SU-DHL-6 (cell line): ENCODE results near the gene CHRND.

ENCODE experiments used
- H2AFZ ChIP-seq: fragments of 200-600 bp; sonication (generic); 2 replicates; pipeline ENCODE4 v1.6.1; 2014; ENCODE audit warnings: low read depth, mild to moderate bottlenecking, moderate library complexity, mixed read lengths, antibody characterized with exemption, low read length; ENCODE audit not compliant: severe bottlenecking
- H3F3A ChIP-seq: fragments of 200-600 bp; shearing (Covaris generic); 2 replicates; pipeline ENCODE4 v1.6.0; 2016; ENCODE audit warnings: antibody characterized with exemption, mild to moderate bottlenecking; ENCODE audit not compliant: insufficient read depth
- H3K27ac ChIP-seq: fragments of 200-600 bp; sonication (generic); 2 replicates; pipeline ENCODE4 v1.5.1; 2016; ENCODE audit warnings: low read depth, mild to moderate bottlenecking, low read length, moderate library complexity, mixed read lengths
- H3K27me3 ChIP-seq: fragments of 200-600 bp; sonication (generic), shearing (Covaris generic); 2 replicates; pipeline ENCODE4 v1.6.0; 2014; ENCODE audit warnings: mild to moderate bottlenecking, low read length
- H3K36me3 ChIP-seq: fragments of 200-600 bp; sonication (generic); 2 replicates; pipeline ENCODE4 v1.6.1; 2014; ENCODE audit warnings: mild to moderate bottlenecking, low read length, mixed read lengths
- H3K4me2 ChIP-seq: fragments of 300-600, 200-600 bp; shearing (Covaris generic), sonication (generic); 2 replicates; pipeline ENCODE4 v1.6.0; 2014; ENCODE audit warnings: low read length, low read depth, mild to moderate bottlenecking; ENCODE audit not compliant: poor library complexity, severe bottlenecking
- H3K4me3 ChIP-seq: fragments of 200-600 bp; sonication (generic); 2 replicates; pipeline ENCODE4 v1.5.1; 2014; ENCODE audit warnings: antibody characterized with exemption, low read length, mild to moderate bottlenecking, mixed read lengths; ENCODE audit not compliant: insufficient read depth, poor library complexity, severe bottlenecking
- H3K79me2 ChIP-seq: fragments of 200-600 bp; sonication (generic); 2 replicates; pipeline ENCODE4 v1.6.1; 2014; ENCODE audit warnings: mild to moderate bottlenecking, low read length, moderate library complexity; ENCODE audit not compliant: insufficient read depth
- H3K9ac ChIP-seq: fragments of 200-600 bp; sonication (generic); 2 replicates; pipeline ENCODE4 v1.7.0; 2014; ENCODE audit warnings: mild to moderate bottlenecking, low read length
- H3K9me2 ChIP-seq: fragments of 200-600 bp; sonication (generic); replicated peaks from 2 replicates; pipeline ENCODE4 v1.6.1; 2014; ENCODE audit warnings: low read length; ENCODE audit not compliant: insufficient read depth
- H3K9me3 ChIP-seq: fragments of 200-600 bp; sonication (generic); 2 replicates; pipeline ENCODE4 v1.6.1; 2014; ENCODE audit warnings: low read length, mixed read lengths; ENCODE audit not compliant: insufficient read depth
- H4K20me1 ChIP-seq: fragments of 200-600 bp; sonication (generic); 2 replicates; pipeline ENCODE4 v1.6.1; 2014; ENCODE audit warnings: low read depth, mild to moderate bottlenecking, antibody characterized with exemption, low read length, moderate library complexity, mixed read lengths
- EZH2phosphoT487 ChIP-seq: fragments of 200-600 bp; sonication (generic), shearing (Covaris generic); conservative IDR thresholded peaks from 2 replicates; pipeline ENCODE4 v1.6.1; 2018; ENCODE audit warnings: mild to moderate bottlenecking, antibody characterized with exemption, low read length, moderate library complexity, mixed read lengths
- TF ChIP-seq, protein P1 (sequence below): fragments of 200-600 bp; sonication (generic); IDR thresholded peaks from one replicate; pipeline ENCODE4 v1.5.1; 2017; ENCODE audit warnings: antibody characterized with exemption, mild to moderate bottlenecking, low read length, moderate library complexity; ENCODE audit not compliant: insufficient read depth, poor library complexity, severe bottlenecking

Gene CHRND

DNA sequence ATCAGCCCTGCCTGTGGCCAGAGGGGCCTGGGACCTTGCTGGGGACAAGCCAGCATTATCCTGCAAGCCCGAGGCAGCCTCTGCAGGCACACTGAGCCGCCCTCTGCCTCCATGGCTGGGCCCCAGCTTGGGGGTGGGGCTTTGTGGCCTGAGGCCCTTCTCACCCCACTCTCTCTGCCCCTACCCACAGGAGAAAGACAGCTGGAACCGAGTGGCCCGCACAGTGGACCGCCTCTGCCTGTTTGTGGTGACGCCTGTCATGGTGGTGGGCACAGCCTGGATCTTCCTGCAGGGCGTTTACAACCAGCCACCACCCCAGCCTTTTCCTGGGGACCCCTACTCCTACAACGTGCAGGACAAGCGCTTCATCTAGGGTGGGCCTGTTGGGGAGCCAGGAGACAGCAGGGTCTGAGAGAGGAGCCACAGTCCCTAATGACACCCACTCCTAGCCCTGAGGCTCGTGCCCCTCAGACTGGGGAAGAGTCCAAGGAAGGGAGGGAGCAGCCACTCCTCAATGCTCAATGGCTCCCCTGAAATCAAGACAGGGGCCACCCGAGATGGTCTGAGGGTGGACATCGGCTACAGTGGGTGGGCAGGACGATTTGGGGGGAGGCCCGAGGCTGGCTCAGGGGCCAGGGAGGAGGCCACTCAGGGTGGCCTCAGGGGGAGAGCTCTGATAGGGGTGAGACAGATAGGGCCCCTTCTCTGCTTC, 9.1 kb downstream of the CHRND start:
- no peaks in the 10 kb centered on the region for H3F3A ChIP-seq
- no peaks in the 10 kb centered on the region for H3K79me2 ChIP-seq
- no peak overlapping the region for H3K4me2 ChIP-seq
- H3K9ac ChIP-seq = no peak overlapping the region
- no peaks in the 10 kb centered on the region for H3K27me3 ChIP-seq
- no peaks in the 10 kb centered on the region for H3K36me3 ChIP-seq
- H3K4me3 ChIP-seq = no peak overlapping the region
- no peak for TF ChIP-seq EZH2phosphoT487
- TF ChIP-seq, protein P1, sequence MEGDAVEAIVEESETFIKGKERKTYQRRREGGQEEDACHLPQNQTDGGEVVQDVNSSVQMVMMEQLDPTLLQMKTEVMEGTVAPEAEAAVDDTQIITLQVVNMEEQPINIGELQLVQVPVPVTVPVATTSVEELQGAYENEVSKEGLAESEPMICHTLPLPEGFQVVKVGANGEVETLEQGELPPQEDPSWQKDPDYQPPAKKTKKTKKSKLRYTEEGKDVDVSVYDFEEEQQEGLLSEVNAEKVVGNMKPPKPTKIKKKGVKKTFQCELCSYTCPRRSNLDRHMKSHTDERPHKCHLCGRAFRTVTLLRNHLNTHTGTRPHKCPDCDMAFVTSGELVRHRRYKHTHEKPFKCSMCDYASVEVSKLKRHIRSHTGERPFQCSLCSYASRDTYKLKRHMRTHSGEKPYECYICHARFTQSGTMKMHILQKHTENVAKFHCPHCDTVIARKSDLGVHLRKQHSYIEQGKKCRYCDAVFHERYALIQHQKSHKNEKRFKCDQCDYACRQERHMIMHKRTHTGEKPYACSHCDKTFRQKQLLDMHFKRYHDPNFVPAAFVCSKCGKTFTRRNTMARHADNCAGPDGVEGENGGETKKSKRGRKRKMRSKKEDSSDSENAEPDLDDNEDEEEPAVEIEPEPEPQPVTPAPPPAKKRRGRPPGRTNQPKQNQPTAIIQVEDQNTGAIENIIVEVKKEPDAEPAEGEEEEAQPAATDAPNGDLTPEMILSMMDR = no peak
- no peaks in the 10 kb centered on the region for H3K9me2 ChIP-seq
- no peak overlapping the region for H3K27ac ChIP-seq
- no peaks in the 10 kb centered on the region for H3K9me3 ChIP-seq
- H2AFZ ChIP-seq = no peak overlapping the region
- H4K20me1 ChIP-seq = no peaks in the 10 kb centered on the region

DNA sequence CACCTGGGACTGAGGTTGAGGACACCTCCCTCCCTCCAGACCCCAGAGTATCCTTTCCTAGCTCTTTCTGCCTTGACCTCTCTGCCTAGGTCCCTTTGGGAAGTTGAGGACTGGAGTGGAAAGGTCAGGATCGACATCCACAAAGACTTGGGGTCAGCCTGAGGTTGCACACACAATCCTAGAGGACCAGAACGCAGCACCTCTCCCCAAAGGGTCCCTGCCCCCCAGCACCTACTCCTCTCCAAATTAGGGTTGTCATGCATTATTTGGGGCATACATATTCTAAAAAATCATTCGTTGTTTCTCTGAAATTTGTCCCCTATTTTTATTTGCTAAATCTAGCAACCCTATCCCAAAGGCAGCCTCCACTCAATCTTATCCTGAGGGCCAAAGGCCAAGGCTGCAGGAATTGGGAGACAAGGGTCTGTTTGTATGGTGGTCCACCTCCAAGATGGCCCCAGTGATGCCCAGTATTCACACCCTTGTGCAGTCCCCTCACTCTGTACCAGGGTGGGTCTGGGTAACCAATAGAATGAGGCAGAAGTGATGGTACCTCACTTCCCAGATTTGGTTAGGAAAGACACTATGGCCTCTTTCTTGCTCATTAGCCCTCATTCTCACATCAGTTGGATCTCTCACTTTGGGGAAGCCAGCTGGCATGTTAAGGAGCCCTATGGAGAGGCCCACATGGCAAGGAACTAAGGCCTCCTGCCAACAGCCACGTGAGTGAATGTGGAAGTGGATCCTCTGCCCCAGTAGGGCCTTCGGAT, 10.0 kb downstream of the CHRND start:
- no peaks in the 10 kb centered on the region for H3F3A ChIP-seq
- no peaks in the 10 kb centered on the region for H3K9me2 ChIP-seq
- TF ChIP-seq, protein P1 = no peak
- TF ChIP-seq EZH2phosphoT487 = no peak
- no peak overlapping the region for H3K4me3 ChIP-seq
- H3K4me2 ChIP-seq = no peak overlapping the region
- H3K27me3 ChIP-seq = no peaks in the 10 kb centered on the region
- H2AFZ ChIP-seq = no peak overlapping the region
- H3K9ac ChIP-seq = no peak overlapping the region
- H4K20me1 ChIP-seq = no peaks in the 10 kb centered on the region
- no peaks in the 10 kb centered on the region for H3K79me2 ChIP-seq
- H3K9me3 ChIP-seq = no peaks in the 10 kb centered on the region
- H3K36me3 ChIP-seq = no peaks in the 10 kb centered on the region
- H3K27ac ChIP-seq = no peak overlapping the region

DNA sequence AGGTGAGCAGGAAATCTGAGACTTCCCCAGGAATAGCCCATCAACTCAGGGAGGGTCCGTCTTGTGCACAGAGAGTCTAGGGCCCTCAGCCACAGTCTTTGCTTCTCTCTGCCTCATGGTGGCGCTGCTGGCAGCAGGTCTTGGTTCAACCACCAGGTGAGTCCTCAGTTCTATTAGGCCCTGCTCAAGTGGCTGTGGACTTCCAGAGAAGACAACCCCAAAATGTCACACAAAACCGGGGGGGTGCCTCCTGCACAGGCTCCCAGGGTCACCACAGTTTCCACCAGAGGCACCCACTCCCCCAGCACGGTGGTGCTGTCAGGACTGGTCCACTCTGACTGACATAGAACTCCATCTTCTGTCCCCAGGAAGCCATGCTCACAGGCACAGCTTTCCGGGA, 11.1 kb downstream of the CHRND start:
- Histone ChIP-seq H3K4me3 (no peak overlapping the region), H3K79me2 (no peaks in the 10 kb centered on the region), H3K9me3 (no peaks in the 10 kb centered on the region), H2AFZ (no peak overlapping the region), H4K20me1 (no peaks in the 10 kb centered on the region), H3K36me3 (no peaks in the 10 kb centered on the region), H3K4me2 (no peak overlapping the region), H3F3A (no peaks in the 10 kb centered on the region), H3K27me3 (no peaks in the 10 kb centered on the region), H3K9ac (no peak overlapping the region), H3K27ac (no peak overlapping the region), H3K9me2 (no peaks in the 10 kb centered on the region)
- no peak for TF ChIP-seq EZH2phosphoT487
- TF ChIP-seq, protein P1 = peak; percentile 36
